ENCODE measurements around the gene IRS1.

GRCh38 chr2:226740039-226740648 lies 59.5 kb downstream of the IRS1 start:
- TF ChIP-seq POLR2A (IDR thresholded peaks at IDR 0.05) (no peak), CTCF (IDR thresholded peaks at IDR 0.05) (no peak)
